GM21786 (cell line): ENCODE measurements around the gene METRN.
A peak's percentile ranks its signal among the peaks of the same experiment; 100 is the strongest.
"Not testable (repeated sequence)": the region's sequence is repeated elsewhere in the genome, so short reads cannot be mapped to it uniquely, and the experiment has no call there.

Source experiments
- ATAC-seq: cut with Tn5 transposase; IDR thresholded peaks from one replicate; pipeline ENCODE4 v1.9.1; 2021; ENCODE audit not compliant: unreplicated experiment

The METRN gene

DNA sequence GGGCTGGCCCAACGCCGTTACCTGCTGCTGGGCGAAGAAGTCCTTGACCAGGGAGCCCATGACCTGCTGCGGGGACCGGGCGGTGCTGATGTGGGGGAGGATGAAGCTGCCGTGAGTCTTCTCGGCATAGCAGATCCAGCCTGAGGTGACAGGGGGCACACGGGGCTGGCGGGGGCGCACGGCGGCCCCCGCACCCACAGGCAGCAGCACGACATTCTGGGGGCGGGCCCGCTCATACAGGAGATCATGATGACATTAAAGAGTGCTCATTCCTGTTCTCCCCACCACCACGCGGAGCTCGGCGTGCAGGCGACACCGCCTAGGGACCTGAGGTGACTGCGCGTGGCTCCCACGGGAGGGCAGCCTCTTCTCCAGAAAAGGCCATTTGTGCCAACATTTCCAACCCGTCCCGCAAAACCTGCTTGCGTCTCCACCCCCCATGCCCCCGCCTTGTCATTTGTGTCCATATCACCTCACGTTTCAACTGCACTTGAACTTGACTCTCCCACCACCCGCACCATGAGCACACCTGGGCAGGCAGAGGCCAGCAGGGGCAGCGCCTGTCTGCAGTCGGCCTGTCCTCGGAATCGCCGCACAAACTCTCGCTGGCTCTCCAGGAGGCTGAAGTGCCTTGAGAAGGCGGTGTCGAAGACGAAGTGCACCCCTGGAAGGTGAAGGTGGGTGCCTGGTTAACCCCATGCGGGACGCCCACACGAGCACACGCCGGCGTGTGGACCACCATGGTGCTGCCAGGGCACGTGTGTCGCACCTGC lies 19.5 kb downstream of the METRN start:
- no peak for ATAC-seq

DNA sequence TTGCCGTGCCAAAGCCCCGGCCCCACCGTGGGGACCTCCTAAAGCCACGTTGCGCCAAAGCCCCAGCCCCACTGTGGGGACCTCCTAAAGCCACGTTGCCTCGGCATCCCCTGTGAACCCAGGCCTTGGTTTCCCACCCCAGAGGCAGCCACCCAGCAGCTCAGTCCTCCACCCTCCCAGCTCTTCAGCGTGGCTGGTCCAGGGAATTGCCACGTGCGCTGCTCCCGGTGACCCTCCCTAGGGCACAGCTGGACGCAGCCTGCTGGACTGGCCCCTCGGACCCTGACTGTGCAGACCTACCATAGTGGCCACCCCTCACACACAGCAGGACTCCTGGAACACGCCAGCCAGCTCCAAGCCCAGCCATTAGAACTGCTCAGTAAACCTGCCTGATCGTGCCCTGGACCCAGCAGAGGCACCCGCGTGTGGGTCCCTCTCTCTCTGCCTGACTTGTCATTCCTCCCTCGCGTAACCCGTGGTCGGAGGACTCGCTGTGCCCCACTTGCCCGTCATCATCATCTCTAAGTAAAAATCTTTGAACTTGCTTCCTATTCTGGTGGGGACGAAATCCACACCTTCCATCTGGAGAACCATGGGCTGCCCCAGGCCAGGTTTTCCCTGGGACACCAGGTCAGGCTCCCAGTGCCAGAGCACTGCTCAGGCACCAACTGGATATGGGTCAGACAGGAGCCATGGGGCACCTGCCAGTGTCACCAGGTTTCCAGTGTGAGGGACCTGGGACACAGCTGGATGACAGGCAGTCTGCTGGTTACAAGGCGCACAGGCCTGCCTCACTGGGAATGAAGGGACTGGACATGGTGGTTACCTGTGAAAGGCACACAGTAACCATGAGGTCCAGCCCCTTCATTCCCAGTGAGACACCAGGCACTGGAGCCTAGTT lies 20.3 kb downstream of the METRN start:
- ATAC-seq = no peak

DNA sequence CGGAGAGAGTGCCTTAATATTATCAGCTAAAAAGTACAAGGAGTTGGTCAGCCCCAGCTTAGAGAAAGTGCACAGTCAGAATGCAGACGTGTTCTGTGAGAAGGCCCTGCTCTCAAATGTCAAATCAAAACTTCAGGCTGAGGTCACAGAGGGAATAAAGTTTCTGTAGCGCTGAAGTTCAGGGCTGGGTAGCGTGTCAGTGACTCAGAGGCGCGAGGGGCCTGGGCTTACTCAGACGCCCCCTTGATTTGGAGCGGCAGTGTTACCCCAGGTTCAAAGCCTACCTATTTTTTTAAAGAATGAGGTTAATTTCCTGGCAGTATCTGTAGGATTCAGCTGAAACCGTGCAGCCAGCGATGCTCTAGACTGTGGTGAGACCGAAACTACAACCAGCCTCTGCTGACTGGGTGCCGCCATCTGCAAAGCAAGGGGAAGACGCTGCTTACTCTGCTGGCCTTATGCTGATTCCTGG lies 21.1 kb downstream of the METRN start:
- ATAC-seq = no peak

DNA sequence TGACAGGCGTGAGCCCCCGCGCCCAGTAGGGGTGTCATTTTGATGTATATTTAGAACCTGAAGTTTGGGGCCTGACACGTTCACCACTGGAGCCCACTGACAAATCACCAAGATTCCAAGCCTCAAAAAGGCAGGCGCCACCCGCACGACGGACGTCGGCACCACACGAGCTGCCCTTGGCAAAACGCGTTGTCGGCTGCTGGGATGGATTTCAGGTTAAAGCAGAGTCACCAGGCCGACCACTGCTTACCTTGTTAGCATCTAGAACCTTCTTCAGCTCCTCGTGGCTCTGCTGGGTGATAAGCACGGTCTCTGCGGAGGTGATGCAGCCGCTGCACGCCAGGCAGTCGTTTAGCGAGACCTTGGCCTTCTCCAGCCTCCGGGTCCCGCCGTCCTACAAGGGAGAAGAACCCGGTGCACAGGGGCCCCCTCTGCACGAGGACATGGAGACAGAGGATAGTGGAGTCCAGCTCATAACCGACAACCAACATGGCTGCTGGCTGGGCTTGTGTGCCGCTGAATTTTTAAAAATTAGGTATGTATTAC lies 22.1 kb downstream of the METRN start:
- no peak for ATAC-seq

DNA sequence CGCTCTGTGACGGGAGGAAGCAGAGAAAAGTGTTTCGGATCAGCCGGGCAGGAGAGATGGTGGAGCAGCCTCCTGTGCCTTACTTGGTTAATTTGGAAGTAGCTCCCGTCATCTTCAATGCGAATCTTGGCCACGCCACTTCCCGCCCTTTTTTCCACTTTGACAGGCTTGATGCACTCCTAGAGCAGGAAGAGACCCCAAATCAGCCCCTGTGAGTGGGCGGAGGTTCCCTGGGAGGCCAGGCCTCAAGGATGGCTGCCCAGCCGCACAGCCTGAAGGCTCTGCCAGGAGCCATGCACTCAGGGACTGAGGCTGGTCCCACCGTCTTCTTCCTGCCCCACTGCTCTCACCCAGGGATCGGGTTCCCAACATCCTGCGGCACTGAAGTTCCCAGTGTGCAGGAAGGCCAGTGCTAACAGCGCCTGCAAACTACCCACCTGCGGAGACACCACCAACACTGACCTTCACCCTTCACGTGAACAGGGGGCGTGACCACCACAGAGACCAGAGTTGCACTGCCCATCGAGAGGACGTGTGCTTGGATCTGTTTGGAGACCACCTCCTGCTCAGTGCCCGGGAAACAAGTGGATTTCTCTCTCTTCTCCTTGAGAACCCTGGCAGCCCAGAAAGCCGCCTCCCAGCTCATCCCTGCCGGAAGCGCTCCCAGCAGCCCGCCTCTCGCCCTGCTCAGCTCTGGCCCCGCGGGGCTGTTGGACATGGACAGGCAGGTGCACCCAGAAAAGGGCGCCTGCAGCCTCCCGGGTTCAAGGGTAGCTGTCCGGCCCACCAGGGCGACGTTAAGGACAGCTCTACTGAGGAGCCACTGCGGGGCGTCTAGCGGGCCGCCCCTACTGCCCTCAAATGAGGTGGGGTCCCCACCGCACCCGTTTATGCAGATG lies 24.9 kb downstream of the METRN start:
- ATAC-seq = no peak

DNA sequence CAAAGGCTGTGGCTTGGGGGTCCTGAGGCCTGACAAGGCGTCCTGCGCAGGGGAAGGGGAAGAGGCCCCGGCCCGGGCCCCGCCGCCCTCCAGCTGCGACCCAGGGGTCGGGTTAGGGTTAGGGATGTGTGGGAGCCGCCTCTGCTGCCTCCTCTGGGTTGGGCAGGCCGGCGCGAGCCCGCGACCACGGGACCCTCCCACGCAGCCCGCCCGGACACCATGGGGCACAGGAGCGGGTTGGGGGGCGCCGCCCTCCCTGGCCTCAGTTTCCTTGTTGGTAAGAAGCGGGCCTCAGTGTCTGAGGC lies 25.5 kb downstream of the METRN start:
- no peak for ATAC-seq

DNA sequence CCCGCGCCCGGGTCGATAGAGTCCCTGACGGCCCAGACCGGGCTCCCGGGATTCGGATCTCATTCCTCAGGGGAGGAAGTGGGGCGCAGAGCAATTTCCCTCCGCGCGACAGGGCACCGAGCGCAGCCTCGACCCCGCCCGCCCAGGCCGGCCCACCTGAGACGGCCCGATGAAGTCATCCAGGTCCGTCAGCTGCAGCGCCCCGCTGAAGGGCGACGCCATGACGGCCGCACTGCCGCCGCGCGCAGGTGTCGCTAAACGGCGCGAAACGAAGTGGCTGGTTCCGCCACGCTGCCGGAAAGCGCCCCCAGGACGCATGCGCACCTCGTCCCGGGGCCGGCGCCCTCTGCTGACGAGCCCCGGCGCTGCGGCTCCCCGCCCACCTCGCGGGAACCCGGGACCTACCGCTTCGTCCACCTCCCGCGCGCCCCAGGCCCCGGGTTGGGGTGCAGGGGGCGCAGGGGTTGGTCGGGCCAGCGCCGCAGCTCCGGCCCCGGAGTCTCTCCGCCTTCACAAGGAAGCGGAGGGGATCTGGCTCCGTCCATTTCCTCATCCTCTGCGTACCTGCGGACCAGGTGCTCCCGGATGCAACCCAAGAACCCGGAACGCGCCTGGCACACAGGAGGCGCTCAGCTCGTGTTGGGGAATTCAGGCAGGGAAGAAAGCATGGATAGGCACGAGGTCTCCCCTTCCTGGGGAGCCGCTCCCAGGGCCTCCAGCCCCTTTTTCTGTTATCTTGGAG lies 26.0 kb downstream of the METRN start, which contains the start of gene CIAO3:
TSS of gene CIAO3 (minus strand) at position 234 of the 742 bp plus-strand sequence. CDS start at position 222, 12 bp downstream.
- peak; percentile 54 for ATAC-seq

DNA sequence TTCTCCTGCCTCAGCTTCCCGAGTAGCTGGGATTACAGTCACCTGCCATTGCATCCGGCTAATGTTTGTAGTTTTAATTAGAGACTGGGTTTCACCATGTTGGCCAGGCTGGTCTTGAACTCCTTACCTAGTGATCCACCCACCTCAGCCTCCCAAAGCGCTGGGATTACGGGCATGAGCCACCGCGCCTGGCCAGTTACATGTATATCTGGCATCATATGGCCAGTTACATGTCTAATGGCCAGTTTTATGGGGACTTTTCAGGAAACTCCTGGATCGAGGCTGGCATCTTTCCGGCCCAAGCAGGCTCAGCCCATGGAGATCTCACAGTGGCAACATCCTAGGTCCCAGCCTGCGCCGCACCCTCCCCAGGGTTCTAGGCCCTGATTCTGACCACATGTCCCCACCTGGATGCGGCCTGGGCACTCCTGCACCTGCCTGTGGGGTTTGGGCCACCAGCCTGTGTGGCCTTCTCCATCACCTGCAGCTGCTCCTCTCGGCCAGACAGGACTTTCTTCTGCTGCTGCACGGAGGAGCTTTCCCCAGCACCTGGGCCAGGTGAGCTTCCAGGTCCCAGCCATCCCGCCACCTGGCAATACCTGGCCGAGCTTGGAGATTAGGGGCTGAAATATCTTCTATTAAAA lies 27.2 kb downstream of the METRN start:
- ATAC-seq = no peak

DNA sequence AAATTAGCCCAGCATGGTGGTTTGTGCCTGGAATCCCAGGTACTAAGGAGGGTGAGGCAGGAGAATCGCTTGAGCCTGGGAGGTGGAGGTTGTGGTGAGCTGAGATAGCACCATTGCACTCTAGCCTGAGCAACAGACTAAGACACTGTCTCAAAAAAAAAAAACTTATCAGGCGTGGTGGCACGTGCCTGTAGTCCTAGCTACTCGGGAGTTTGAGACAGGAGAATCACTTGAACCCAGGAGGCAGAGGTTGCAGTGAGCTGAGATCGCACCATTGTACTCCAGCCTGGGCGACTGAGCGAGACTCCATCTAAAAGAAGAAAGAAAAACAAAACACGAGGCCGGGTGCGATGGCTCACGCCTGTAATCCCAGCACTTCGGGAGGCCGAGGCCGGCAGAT lies 28.0 kb downstream of the METRN start:
- ATAC-seq = not testable (repeated sequence)

DNA sequence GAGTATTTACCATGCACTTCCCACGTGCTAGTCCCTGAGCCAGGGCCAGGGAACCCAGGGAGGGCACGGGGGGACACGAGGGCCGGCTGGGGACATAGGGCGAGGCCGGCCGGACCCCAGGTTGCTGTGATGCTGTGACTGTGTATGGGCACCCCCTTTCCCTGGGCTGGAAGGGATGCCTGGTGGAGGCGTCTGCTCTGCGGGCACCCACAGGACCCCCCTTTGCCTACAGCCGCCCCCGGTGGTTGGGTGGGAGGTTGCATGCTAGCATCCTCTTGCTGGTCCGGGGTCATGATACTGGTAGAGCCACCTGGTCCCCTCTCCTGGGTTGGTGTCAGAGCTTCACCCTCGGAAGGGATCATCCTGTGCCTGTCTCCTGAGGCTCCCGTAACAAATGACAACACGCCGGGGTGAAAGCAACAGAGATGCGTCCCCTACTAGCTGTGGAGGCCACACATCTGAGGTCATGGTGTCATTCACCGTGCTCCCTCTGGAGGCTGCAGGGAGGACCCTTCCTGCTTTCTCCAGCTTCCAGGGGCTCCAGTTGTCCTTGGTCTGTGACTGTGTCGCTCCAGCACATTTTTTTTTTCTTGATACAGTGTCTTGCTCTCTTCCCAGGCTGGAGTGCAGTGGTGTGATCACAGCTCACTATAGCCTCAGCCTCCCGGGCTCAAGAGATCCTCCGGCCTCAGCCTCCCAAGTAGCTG lies 29.0 kb downstream of the METRN start:
- no peak for ATAC-seq

DNA sequence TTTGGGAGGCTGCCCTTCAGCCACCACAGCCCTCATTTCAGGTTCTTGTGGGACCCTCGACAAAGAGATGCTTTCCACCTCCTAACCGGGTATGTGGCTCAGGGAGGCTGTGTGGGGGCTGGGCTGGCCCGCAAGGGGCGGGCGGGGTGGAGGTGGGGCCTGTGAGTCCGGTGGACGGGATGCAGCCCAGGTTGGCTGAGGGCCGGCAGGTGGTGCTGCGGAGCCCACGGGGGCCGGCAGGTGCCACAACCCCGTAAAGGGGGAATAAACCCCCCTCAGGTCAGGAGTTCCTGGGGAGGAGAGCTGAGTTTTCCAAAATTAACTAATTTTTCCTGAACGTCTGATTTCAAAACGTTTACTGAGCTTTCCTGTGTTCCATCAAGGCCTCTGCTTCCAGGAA lies 30.8 kb downstream of the METRN start:
- no peak for ATAC-seq

DNA sequence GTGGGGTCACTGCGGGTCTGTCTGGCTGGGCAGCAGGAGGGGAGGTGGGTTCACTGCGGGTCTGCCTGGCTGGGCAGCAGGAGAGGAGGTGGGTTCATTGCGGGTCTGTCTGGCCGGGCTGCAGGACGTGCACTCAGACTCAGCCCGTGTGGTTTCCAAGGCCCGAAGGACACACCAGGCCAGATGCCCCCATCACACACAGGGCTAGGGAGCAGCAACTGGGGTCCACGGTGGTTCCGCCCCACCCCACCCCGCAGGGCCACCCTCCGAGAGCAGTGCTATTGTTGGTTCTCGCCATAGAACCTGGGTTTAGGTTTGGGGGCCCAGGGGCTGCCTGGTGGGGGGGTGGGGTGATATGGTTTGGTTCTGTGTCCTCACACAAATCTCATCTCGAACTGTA lies 31.7 kb downstream of the METRN start:
- ATAC-seq = no peak

DNA sequence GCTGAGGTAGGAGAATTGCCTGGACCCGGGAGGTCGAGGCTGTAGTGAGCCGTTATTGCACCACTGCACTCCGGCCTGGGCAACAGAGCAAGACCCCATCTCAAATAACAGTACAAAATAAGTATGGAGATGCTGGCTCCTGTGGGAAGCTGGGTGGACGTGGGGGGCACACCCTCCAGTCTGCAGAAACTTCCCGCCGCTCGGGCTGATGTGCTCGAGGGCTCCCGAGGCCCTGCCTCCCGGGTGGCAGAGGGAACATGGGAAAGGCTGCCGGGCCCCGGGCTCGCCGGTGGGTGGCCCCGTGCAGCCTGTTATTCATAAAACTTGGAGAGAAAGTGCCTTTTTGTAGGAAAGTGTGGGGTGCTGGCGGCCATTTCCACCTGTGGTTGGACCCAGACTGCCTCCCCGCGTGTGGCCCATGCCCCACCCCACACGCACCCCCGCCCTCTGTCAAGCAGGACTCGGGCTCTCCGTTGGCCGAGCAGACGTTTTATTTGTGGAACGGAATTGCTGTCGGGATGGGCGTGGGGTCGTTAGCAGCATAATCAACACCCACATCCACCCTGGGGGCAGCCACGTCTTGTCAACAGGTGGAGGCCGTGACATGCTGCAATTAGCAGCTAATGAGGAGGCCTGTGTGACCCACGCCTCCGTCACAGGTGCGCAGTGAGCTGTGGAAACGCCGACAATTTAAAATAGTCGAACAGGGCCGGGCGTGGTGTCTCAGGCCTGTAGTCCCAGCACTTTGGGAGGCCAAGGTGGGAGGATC lies 33.2 kb downstream of the METRN start:
- ATAC-seq = no peak

DNA sequence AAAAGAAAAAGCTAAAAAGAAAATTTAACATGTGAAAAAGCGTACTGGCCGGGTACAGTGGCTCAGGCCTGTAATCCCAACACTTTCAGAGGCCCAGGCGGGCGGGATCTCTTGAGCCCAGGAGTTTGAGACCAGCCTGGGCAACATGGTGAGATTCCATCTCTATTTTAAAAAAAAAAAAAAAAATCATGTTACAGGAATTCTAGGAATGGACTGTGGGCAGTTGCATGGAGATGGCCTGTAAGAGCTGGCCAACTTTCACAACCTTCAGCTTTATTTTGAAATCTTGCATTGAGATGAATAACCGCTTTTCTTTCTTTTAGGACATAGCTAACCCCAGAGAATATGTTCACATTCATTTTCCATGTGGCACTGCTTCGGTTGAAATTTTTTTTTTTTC lies 34.1 kb downstream of the METRN start:
- no peak for ATAC-seq

DNA sequence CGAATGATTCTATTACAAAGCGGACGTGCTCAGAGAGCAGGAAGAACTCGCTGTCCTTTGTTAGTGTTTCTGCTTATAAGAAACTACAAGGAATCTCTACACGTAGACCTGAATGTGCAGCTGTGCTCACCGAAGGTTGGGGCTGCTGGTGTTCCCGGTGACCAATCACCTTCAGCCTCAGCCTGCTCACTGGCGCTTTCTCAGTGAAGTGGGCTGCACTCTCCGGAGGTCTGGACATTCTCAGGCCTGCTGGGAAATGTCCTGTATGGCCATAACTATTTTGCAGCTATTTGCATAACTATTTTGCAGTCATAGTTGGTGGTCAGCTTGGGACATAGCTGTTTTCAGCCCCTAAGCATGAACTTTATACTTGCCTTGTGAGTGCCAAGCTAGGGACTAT lies 35.6 kb downstream of the METRN start:
- no peak for ATAC-seq

DNA sequence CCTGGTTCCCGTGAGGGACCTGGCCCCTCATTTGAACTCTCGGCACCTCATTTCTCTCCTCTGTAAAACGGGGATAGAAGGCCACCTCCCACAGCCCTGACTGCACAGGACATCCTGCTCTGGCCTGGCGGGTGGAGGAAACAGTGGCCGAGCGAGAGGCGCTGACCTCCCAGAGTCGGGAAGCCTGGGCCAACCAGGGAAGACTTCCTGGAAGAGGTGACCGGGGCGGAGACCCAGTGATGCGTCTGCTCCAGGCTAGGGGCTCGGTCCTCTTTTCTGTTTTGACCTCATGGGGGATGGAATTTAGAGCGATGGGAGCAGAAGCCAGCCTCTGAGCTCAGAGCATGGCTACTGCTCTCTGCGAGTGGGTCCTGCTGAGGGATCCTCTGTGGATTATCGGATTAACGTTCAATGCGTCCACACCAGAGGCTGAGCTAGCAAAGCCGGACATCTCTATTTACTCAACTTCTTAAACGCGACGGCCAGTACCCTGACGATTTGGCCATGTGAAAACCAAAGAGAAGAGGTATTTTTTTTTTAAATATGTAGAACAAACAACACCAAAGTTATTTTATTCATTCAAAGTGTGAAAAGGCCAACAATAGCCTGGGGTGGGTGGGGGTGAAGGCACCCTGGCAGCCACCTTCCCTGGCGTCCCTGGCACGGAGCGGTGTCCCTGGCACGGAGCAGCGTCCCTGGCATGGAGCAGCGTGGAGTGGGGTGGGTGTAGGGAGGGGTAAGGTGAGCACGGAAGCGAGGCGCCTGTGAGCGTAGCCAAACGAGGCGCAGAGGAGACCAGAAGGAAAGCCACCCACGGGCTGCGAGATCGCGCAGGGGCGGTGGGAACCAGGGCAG lies 36.5 kb downstream of the METRN start:
- no peak for ATAC-seq

DNA sequence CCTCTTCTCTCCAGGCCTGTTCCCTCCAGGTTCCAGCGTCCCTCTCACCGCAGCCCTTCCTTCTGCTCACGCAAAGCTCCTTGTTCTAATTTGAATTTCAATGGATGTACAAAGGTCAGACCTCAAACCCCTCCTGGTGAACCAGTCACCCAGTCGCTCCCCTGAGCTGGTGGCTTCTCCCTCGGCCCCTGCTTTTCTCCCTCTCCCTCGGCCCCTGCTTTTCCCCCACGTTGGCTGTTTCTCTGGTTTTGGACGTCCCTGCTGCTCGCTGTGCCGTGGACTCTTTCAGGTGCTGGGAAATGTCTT lies 37.0 kb downstream of the METRN start:
- no peak for ATAC-seq
